GM18507 (cell line): ENCODE measurements around the gene KLRC1.
A peak's percentile ranks its signal among the peaks of the same experiment; 100 is the strongest.
"Not testable (repeated sequence)": the region's sequence is repeated elsewhere in the genome, so short reads cannot be mapped to it uniquely, and the experiment has no call there.

ENCODE experiments used
- DNase-seq: peaks from one replicate; pipeline ENCODE4 v3.0.0; 2011; ENCODE audit warnings: low read depth; ENCODE audit not compliant: insufficient read length; ENCODE audit errors: extremely low spot score
- FAIRE-seq: peaks from 2 replicates; lab custom pipeline; 2011; peaks lifted over from hg19 to GRCh38; lab: Jason Lieb, UNC

The KLRC1 gene

GRCh38 chr12:10425938-10426337, 27.2 kb downstream of the KLRC1 start:
- not testable (repeated sequence) for FAIRE-seq, DNase-seq

GRCh38 chr12:10424260-10424899, 28.8 kb downstream of the KLRC1 start:
- not testable (repeated sequence) for DNase-seq, FAIRE-seq

DNA sequence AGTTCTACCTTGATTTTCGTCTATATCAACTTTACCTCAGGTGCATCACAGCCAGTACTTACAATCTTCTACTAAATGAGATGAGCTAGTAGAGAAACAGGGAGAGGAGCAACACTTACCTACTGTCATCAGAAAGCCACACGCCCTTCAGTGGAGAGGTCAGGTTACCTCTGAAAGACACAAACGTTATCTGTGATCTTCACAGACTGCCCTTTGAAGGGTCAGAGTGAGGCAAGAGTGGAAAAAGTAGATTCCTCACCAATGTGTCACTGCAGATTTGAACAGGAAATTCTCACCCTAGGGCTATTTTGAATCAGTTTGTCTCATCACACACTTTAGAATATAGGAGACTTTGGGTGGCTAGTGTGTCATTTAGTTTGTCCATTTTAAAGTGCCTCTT, 31.0 kb downstream of the KLRC1 start:
- peak; percentile 80 for FAIRE-seq

GRCh38 chr12:10420334-10420733, 32.8 kb downstream of the KLRC1 start, which contains the start of gene KLRC3:
Gene KLRC3, minus strand, starts transcription at chr12:10420595. Its CDS starts 45 bp downstream, at chr12:10420550.
- not testable (repeated sequence) for FAIRE-seq

More for the DNA sequence above, 31.0 kb downstream of the KLRC1 start:
- not testable (repeated sequence) for DNase-seq

GRCh38 chr12:10409392-10409791, 43.8 kb downstream of the KLRC1 start, which contains the start of gene KLRC4:
Gene KLRC4, minus strand, starts transcription at chr12:10409757. Its CDS starts 182 bp downstream, at chr12:10409575.
- no peak for FAIRE-seq
- DNase-seq, result no peak

More at GRCh38 chr12:10420334-10420733, 32.8 kb downstream of the KLRC1 start, which contains the start of gene KLRC3:
- not testable (repeated sequence) for DNase-seq

- no peak for FAIRE-seq
- no peak for DNase-seq
These were observed 44.3 kb downstream of the KLRC1 start for GRCh38 chr12:10408842-10409241.

- no peak for FAIRE-seq
- no peak for DNase-seq
These were observed 46.5 kb downstream of the KLRC1 start for GRCh38 chr12:10406725-10407124.

- DNase-seq (no peak), FAIRE-seq (no peak)
These were observed 47.9 kb downstream of the KLRC1 start for GRCh38 chr12:10405294-10405693.

DNA sequence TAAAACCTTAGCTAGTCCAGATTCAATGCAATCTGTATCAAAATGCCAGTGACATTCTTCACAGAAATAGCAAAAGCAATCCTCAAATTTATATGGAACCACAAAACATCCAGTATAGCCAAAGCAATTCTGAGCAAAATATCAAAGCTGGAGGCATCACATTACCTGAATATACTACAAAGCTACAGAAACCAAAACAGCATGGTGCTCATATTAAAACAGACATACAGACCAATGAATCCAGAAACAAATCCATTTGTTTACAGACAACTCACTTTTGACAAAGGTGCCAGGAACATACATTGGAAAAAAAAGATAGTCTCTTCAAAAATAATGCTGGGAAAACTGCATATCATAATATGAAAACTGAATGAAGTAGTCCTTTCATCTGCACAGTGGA, 48.4 kb downstream of the KLRC1 start:
- DNase-seq (no peak), FAIRE-seq (no peak)

DNA sequence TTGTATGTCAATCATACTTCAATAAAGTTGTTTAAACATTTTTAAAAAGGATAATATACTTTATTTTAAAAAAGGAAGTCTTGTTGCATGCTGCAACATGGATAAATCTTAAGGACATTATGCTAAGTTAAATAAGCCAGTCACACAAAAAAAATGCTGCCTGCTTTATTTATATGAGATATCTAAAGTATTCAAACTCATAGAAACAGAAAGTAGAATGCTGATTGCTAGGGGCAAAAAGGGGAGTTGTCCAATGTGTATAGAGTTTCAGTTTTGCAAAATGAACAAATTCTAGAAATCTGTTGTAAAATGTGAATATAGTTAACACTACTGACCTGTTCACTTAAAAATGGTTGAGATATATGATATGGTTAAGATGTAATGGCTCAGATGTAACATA, 52.3 kb downstream of the KLRC1 start:
- DNase-seq (no peak), FAIRE-seq (peak; percentile 9)

DNA sequence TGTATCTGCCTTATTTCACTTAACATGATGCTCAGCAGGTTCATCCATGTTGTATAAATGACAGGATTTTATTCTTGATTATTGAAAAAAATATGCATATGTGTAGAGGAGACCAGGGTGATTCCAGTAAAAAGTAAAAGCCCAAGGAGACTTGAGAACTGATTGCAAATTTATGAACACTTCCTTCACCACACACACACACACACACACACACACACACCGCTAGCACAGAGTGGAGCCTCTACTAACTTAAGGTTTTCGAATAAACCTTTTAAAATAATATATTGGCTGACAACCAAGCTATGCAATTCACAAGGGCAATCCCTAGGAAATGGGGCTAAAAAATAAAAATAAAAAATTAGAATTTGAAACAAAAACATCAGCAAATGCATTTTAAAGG, 55.0 kb downstream of the KLRC1 start:
- FAIRE-seq, result no peak
- DNase-seq, result no peak

GRCh38 chr12:10397296-10397695, 55.9 kb downstream of the KLRC1 start:
- DNase-seq, result no peak
- no peak for FAIRE-seq

DNA sequence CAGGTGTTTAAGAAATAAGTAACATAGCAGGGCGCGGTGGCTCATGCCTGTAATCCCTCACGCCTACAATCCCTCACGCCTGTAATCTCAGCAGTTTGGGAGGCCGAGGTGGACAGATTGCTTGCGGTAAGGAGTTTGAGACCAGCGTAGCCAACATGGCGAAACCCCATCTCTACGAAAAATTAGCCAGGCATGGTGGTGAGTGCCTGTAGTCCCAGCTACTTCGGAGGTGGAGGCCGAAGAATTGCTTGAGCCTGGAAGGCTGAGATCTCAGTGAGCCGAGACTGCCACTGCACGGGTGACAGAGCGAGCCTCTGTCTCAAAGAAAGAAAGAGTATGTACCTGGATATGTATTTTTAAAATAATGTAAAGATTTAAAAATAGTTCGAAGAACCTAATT, 57.0 kb downstream of the KLRC1 start:
- FAIRE-seq, result peak; percentile 53
- not testable (repeated sequence) for DNase-seq
